ENCODE data around the gene FAM89A.
"Not testable (repeated sequence)": the region's sequence is repeated elsewhere in the genome, so short reads cannot be mapped to it uniquely, and the experiment has no call there.

FAM89A gene

GRCh38 chr1:231053493-231054162, 13.6 kb upstream of the FAM89A start:
- DNase-seq = no peak

DNA sequence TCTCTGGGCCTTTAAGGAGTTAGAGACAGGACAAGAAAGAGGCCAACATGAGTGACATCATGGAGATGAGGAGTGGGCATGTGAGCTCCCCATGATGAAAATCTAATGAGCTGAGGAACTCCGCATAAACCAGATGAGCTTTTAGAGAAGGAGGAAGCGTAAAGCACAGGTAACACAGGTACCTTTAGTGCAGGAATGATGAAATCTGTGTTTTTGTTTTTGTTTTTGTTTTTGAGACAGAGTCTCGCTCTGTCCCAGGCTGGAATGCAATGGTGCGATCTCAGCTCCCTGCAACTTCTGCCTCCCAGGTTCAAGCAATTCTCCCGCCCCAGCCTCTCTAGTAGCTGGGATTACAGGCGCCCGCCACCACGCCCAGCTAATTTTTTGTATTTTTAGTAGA, 12.7 kb upstream of the FAM89A start:
- no peak for DNase-seq

DNA sequence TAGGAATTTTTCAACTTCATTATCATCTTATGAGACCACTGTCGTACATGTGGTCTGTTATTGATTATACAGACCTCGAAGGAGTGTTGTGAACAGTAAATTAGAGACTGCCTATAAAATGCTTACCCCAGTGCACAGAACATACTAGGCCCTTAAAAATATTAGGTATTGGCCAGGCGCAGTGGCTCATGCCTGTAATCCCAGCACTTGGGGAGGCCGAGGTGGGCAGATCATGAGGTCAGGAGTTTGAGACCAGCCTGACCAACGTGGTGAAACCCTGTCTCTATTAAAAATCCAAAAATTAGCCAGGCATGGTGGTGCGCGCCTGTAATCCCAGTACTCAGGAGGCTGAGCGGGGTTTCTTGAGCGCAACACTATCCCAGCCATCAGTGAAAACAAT, 10.9 kb upstream of the FAM89A start:
- not testable (repeated sequence) for DNase-seq

DNA sequence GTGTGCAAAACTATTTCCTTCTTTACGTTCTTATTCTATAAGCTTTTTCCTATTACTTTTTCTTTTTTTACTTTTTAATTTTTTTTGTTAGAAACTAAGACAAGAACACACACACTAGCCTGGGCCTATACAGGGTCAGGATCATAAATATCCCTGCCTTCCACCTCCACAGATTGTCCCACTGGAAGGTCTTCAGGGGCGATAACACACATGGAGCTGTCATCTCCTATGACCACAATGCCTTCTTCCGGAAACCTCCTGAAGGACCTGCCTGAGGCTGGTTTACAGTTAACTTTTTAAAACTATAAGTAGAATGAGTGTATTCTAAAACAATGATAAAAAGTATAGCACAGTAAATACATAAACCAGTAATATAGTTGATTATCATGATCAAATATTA, 10.3 kb upstream of the FAM89A start:
- DNase-seq = no peak

GRCh38 chr1:231049121-231049979, 9.3 kb upstream of the FAM89A start:
- DNase-seq = no peak

- not testable (repeated sequence) for DNase-seq
Observed at GRCh38 chr1:231048419-231048818, 8.4 kb upstream of the FAM89A start.

- not testable (repeated sequence) for DNase-seq
Observed at GRCh38 chr1:231047529-231047928, 7.5 kb upstream of the FAM89A start.

- no peak for DNase-seq
Observed at GRCh38 chr1:231046730-231047395, 6.8 kb upstream of the FAM89A start.

GRCh38 chr1:231045921-231046729, 6.1 kb upstream of the FAM89A start:
- DNase-seq = not testable (repeated sequence)

DNA sequence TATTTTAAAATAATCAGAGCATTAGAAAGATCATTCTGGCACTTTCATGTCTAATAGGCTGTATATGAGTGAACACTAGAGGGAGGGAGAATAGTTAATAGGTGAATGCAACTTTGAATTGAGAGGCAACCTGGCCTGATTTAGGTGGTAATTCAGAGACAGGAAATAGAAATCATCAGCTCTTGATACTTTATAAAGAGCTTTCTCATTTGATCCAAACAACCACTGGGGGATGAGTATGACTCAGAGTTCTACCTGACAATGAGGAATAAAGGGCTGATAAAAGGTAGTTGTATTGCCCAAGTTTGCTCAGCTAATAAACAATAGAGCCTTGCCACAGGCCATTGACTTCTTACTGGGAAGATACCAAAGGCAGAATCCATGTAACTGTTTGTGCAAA, 5.2 kb upstream of the FAM89A start:
- DNase-seq = peak; percentile 53

DNA sequence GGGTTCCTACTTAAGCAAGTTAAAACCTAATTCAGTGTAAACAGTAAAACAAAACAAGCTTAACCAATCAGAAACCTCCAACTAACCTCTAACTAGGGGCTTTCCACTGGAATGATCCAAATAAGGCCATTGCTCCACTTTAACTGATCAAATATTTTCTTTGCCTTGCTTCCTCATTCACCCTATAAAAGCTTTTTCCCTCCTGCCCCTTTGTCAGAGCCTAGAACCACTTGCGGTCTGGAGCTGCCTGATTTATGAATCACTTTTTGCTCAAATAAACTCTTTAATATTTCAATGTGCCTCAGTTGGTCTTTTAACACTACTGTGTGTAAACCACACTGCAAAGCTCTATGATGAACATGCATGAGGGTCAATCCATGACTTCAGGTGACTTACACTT, 4.5 kb upstream of the FAM89A start:
- DNase-seq = no peak

GRCh38 chr1:231041719-231042261, 1.7 kb upstream of the FAM89A start:
- DNase-seq = no peak

DNA sequence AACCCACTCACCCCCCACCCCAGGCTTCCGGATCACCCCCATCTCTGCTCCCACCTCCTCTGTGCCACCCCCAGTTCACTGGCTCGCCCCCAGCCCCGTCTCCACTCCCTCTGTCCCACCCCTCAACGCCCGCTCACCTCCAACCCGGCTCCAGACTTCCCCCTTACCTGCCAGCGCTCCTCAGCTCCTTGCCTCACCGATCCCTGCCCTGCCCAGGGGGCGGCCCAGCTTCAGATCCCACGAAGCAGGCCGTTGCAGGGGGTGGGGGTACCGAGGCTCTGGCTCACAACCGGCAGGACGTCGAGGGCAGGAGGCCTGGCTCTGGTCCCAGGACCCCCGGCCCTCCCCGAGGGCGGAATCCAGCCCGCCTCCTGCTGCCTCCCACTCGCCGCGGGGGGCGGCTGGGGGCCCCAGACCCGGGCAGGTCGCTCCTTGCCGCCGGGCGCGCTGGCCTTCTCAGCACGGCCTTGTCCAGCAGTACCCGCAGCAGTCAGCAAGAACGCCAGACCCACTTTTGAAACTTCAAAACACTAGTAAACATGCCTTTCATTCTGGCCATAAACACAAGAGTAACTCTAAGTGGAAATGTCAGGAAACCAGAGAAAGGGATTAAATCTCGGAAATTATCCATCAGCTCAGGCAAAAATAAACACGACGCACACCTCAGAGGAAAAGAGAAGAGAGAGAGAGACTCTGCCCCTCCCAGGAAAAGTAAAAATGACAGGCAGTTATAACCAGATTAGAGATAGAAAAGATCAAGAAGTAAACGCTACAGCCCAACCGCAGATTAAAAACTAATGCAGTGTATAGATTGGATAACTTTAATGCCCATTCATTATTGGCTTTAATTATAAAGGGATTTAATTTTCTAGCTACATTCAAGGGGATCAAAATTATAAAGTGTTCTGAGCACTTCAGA, 1.0 kb upstream of the FAM89A start:
- DNase-seq = peak; percentile 36

DNA sequence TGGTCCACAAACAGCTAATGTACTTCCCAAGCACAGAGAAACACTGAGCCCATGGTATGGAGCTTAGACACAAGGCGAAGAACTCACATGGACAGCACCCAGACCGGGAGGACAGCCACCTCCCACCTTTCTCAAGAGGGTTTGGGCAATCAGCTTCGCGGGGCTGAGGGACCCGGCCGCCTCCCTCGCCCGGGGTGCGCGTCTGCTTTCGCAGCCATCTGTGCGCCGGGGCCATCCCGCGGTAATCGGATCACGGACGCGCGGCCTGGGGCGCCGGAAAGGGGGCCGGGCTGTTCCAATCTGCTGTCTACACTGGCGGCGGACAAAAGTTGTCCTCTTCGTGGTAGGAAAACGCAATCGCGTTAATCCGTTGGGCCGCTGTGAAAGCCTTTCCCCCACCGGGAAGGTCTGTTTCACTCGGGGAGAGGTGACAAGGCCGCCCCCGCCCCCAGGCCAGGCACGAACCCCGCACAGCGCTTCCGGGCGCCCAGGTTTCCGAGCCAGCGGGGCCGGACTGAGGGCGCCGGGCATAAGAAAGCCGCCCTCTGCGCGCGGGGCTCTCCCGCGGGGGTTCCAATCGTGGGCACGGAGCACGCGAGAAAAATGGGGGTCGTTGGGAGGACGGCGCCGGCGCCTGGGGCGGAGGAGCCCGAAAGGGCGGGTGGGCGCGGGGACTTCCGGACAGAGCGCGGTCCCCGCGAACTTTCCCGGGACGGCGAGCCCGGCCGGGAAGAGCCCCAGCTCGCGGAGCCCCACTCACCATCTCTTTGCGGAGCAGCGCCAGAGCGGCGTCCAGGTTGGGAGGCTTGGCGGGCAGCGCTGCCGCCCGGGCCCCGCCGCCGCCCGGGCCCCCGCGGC, 664 bp downstream of the FAM89A start:
- peak; percentile 56 for DNase-seq

- DNase-seq = no peak
Observed at GRCh38 chr1:231037585-231038517, 2.2 kb downstream of the FAM89A start.

- DNase-seq = no peak
Observed at GRCh38 chr1:231036416-231036815, 3.6 kb downstream of the FAM89A start.

DNA sequence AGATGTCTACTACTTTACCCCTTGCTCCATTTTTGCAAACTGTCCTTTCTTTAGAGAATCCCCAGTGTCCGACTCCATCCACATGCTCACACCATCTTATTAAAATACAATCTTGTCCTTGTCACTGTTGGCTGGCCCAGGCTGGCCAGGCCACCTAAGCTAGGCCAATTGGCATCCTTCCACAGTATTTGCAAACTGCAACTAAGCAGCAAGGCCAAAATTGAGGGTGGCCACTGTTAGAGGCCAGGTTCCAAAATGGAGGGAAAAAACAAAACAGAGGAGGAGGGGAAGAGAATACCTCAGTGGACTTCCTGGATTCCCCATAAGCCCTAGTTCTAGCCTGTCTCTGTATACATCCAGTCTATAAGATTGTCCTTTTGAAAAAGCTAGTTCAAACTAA, 4.3 kb downstream of the FAM89A start:
- no peak for DNase-seq

DNA sequence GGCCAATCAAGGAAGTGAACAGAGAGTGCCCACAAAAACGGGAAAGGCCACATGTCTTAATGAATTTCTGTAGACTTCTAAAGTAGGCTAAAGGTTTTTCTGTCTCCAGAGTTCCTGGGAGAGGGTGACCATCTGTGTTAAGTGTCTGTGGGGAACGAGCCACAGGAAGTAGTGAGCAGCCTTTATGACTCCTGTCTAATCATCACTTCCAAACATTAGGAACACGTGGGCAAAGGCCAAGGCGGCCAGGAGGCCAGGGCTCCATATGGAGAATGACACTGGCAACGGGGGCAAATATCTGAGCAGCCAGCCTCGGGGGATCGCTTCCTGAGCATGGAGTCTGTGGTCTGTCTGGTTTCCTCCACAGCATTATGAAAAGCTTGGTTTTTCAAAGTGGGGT, 7.1 kb downstream of the FAM89A start:
- DNase-seq = no peak

- DNase-seq = no peak
Observed at GRCh38 chr1:231029841-231030240, 10.2 kb downstream of the FAM89A start.
